Neuronal stem cell (in vitro differentiated cells): ENCODE measurements around the gene OS9.
"Not testable (repeated sequence)": the region's sequence is repeated elsewhere in the genome, so short reads cannot be mapped to it uniquely, and the experiment has no call there.

Experiments
- DNase-seq: peaks from one replicate; pipeline ENCODE4 v3.0.0-alpha.2; 2013; ENCODE audit warnings: low spot score
- H2AFZ ChIP-seq: one replicate; pipeline ENCODE4 v1.6.1; 2013; ENCODE audit warnings: mild to moderate bottlenecking, low read length, inconsistent platforms
- H2AK5ac ChIP-seq: 2 replicates; pipeline ENCODE4 v1.6.1; 2013; ENCODE audit warnings: low read depth, mild to moderate bottlenecking, inconsistent platforms, low read length, moderate library complexity, mixed read lengths
- H2BK120ac ChIP-seq: 2 replicates; pipeline ENCODE4 v1.6.1; 2013; ENCODE audit warnings: low read depth, mild to moderate bottlenecking, inconsistent platforms, low read length, moderate library complexity, mixed read lengths
- H2BK12ac ChIP-seq: one replicate; pipeline ENCODE4 v1.6.1; 2013; ENCODE audit warnings: low read length, inconsistent platforms
- H2BK15ac ChIP-seq: 2 replicates; pipeline ENCODE4 v1.6.1; 2013; ENCODE audit warnings: mild to moderate bottlenecking, low read length, inconsistent platforms, mixed read lengths
- H2BK5ac ChIP-seq: one replicate; pipeline ENCODE4 v1.6.1; 2013; ENCODE audit warnings: inconsistent platforms, mild to moderate bottlenecking, low read length, moderate library complexity
- H3K14ac ChIP-seq: one replicate; pipeline ENCODE4 v1.6.1; 2013; ENCODE audit warnings: low read length, inconsistent platforms
- H3K18ac ChIP-seq: 2 replicates; pipeline ENCODE4 v1.6.1; 2013; ENCODE audit warnings: low read length, inconsistent platforms
- H3K23ac ChIP-seq: 2 replicates; pipeline ENCODE4 v1.6.1; 2013; ENCODE audit warnings: low read depth, mild to moderate bottlenecking, mixed read lengths, low read length, inconsistent platforms; ENCODE audit not compliant: poor library complexity
- H3K27ac ChIP-seq: replicated peaks from 3 replicates; pipeline ENCODE4 v1.5.1; 2013; ENCODE audit warnings: low read length, inconsistent platforms
- H3K27me3 ChIP-seq, 3 experiments: 2 replicates each; pipeline ENCODE4 v1.6.1; 2013; ENCODE audit warnings: low read length in 3 of 3, mild to moderate bottlenecking in 2 of 3, inconsistent platforms in 1 of 3, low read depth in 1 of 3, mixed read lengths in 1 of 3, moderate library complexity in 1 of 3; ENCODE audit not compliant: control insufficient read depth in 3 of 3, insufficient read depth in 3 of 3
- H3K36me3 ChIP-seq, 2 donors: replicated peaks in 1 of 2; 2 replicates each; pipeline ENCODE4 v1.6.1; 2013; ENCODE audit warnings: low read length in 2 of 2; ENCODE audit not compliant: control insufficient read depth in 2 of 2, insufficient read depth in 2 of 2
- H3K4ac ChIP-seq: 2 replicates; pipeline ENCODE4 v1.6.1; 2013; ENCODE audit warnings: inconsistent platforms, mild to moderate bottlenecking, low read length, moderate library complexity
- H3K4me1 ChIP-seq, 2 donors: 1 replicate in 1 of 2; 2 replicates in 1 of 2; pipeline ENCODE4 v1.6.1; 2013; ENCODE audit warnings: low read length in 2 of 2, low read depth in 1 of 2; ENCODE audit not compliant: control insufficient read depth in 2 of 2, insufficient read depth in 1 of 2
- H3K4me2 ChIP-seq: one replicate; pipeline ENCODE4 v1.6.1; 2013; ENCODE audit warnings: mild to moderate bottlenecking, low read length, inconsistent platforms; ENCODE audit not compliant: insufficient read depth, poor library complexity, severe bottlenecking
- H3K4me3 ChIP-seq, 2 donors: 2 replicates each; pipeline ENCODE4 v1.5.1; 2013; ENCODE audit warnings: low read length in 2 of 2, mild to moderate bottlenecking in 2 of 2, inconsistent platforms in 1 of 2, moderate library complexity in 1 of 2
- H3K79me1 ChIP-seq: one replicate; pipeline ENCODE4 v1.6.1; 2013; ENCODE audit warnings: low read depth, mild to moderate bottlenecking, inconsistent platforms, low read length, moderate library complexity
- H3K9ac ChIP-seq: one replicate; pipeline ENCODE4 v1.6.1; 2013; ENCODE audit warnings: mild to moderate bottlenecking, low read depth, low read length, inconsistent platforms; ENCODE audit not compliant: poor library complexity
- H3K9me3 ChIP-seq, 2 donors: replicated peaks in 1 of 2; 2 replicates each; pipeline versions ENCODE3 to v1.6.1; 2013; ENCODE audit warnings: low read length in 2 of 2, mild to moderate bottlenecking in 2 of 2, inconsistent platforms in 1 of 2, low read depth in 1 of 2, mixed read lengths in 1 of 2, moderate library complexity in 1 of 2; ENCODE audit not compliant: control insufficient read depth in 2 of 2, insufficient read depth in 1 of 2
- H4K8ac ChIP-seq: one replicate; pipeline ENCODE4 v1.6.1; 2013; ENCODE audit warnings: low read depth, mild to moderate bottlenecking, inconsistent platforms, low read length, moderate library complexity
- H4K91ac ChIP-seq: one replicate; pipeline ENCODE4 v1.6.1; 2013; ENCODE audit warnings: low read length, low read depth, mild to moderate bottlenecking, inconsistent platforms; ENCODE audit not compliant: poor library complexity
- WGBS, 2 donors: extraction: QIAGEN DNeasy Blood & Tissue Kit; methylation state at CpG; one replicate each; pipeline ENCODE4 v1.1.7; 2013; ENCODE audit warnings: missing lambda C conversion rate in 2 of 2, mixed read lengths in 1 of 2; ENCODE audit not compliant: insufficient read length in 2 of 2, insufficient replicate concordance in 1 of 2; ENCODE audit errors: extremely low coverage in 2 of 2; 5-methylcytosine and 5-hydroxymethylcytosine counted together

OS9 gene

DNA sequence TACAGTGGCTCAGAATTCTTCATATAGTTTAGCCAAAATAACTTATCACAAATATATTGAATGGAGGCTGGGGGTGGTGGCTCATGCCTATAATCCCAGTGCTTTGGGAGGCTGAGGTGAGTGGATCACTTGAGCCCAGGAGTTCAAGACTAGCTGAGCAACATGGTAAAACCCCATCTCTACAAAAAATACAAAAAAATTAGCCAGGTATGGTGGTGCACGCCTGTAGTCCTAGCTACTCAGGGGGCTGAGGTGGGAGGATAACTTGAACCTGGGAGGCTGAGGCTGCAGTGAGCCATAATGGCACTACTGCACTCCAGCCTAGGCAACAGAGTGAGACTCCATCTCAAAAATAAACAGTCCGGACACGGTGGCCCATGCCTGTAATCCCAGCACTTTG, 22.1 kb upstream of the OS9 start:
- H3K4ac ChIP-seq, H2BK5ac ChIP-seq, H3K4me1 ChIP-seq, DNase-seq, H2AFZ ChIP-seq, H3K18ac ChIP-seq, H3K9me3 ChIP-seq, H3K4me2 ChIP-seq, H2BK120ac ChIP-seq, H3K14ac ChIP-seq, H3K23ac ChIP-seq, H4K91ac ChIP-seq, H2BK12ac ChIP-seq, H2AK5ac ChIP-seq, H3K27me3 ChIP-seq, H3K36me3 ChIP-seq, H4K8ac ChIP-seq, H3K27ac ChIP-seq, H3K79me1 ChIP-seq, H3K4me3 ChIP-seq, H3K9ac ChIP-seq, H2BK15ac ChIP-seq: not testable (repeated sequence)
- WGBS, 2 donors = no CpG with 5 or more reads among the region's 3 CpGs

DNA sequence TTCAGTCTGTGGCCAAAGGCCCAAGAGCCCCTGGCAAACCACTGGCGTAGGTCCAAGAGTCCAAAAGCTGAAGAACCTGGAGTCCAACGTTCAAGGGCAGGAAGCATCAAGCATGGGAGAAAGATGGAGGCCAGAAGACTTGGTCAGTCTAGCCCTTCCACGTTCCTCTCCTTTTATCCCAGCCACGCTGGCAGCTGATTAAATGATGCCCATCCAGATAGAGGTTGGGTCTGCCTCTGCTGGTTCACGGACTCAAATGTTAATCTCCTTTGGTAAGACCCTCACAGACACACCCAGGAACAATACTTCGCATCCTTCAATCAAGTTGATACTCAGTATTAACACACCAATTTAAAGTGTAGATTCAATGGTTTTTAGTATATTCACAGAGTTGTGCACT, 21.1 kb upstream of the OS9 start:
- H3K4ac ChIP-seq = no peak overlapping the region
- H2BK15ac ChIP-seq = no peak overlapping the region
- H3K36me3 ChIP-seq = no peaks in the 10 kb centered on the region
- no CpG with 5 or more reads among the region's 6 CpGs for WGBS, 2 donors
- H3K4me2 ChIP-seq = no peak overlapping the region
- H2BK120ac ChIP-seq = no peak overlapping the region
- H3K9me3 ChIP-seq = peaks cover 0 to 4% of the 10 kb centered on the region in 2 donors
- no peaks in the 10 kb centered on the region for H3K4me1 ChIP-seq
- no peaks in the 10 kb centered on the region for H3K27me3 ChIP-seq
- no peaks in the 10 kb centered on the region for H3K79me1 ChIP-seq
- H4K91ac ChIP-seq = no peak overlapping the region
- no peak overlapping the region for H3K14ac ChIP-seq
- no peak overlapping the region for H2AFZ ChIP-seq
- H4K8ac ChIP-seq = no peak overlapping the region
- no peak overlapping the region for H3K4me3 ChIP-seq
- no peak overlapping the region for H3K27ac ChIP-seq
- H3K9ac ChIP-seq = no peak overlapping the region
- no peak overlapping the region for H2BK5ac ChIP-seq
- no peak overlapping the region for H2AK5ac ChIP-seq
- no peak for DNase-seq
- no peak overlapping the region for H3K23ac ChIP-seq
- no peak overlapping the region for H2BK12ac ChIP-seq
- H3K18ac ChIP-seq = no peak overlapping the region

DNA sequence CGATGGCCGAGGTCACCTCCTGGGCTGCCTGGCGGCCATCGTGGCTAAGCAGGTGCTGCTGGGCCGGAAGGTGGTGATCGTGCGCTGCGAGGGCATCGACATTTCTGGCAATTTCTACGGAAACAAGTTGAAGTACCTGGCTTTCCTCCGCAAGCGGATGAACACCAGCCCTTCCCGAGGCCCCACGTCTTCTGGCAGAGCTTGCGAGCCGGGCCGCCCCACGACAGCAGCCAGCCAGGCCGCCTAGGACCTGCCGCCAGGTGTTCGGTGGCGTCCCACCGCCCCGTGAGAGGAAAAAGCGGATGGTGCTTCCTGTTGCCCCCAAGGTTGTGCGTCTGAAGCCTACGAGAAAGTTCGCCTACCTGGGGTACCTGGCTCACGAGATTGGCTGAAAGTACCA, 19.2 kb upstream of the OS9 start:
- H3K4me2 ChIP-seq = no peak overlapping the region
- DNase-seq = no peak
- no peak overlapping the region for H2BK12ac ChIP-seq
- no peak overlapping the region for H2AFZ ChIP-seq
- peak overlapping the region; percentile 86 for H4K8ac ChIP-seq
- no peak overlapping the region for H3K23ac ChIP-seq
- H3K36me3 ChIP-seq = no peaks in the 10 kb centered on the region
- H4K91ac ChIP-seq = no peak overlapping the region
- H2BK5ac ChIP-seq = no peak overlapping the region
- no peak overlapping the region for H3K14ac ChIP-seq
- no CpG with 5 or more reads among the region's 29 CpGs for WGBS, 2 donors
- no peak overlapping the region for H3K4ac ChIP-seq
- no peak overlapping the region for H3K18ac ChIP-seq
- no peaks in the 10 kb centered on the region for H3K4me1 ChIP-seq
- no peak overlapping the region for H2BK120ac ChIP-seq
- no peak overlapping the region for H2AK5ac ChIP-seq
- H3K4me3 ChIP-seq = no peak overlapping the region
- H3K27me3 ChIP-seq = no peaks in the 10 kb centered on the region
- no peak overlapping the region for H3K27ac ChIP-seq
- peaks cover 0 to 2% of the 10 kb centered on the region in 2 donors for H3K9me3 ChIP-seq
- H3K9ac ChIP-seq = no peak overlapping the region
- no peak overlapping the region for H2BK15ac ChIP-seq
- H3K79me1 ChIP-seq = no peaks in the 10 kb centered on the region

DNA sequence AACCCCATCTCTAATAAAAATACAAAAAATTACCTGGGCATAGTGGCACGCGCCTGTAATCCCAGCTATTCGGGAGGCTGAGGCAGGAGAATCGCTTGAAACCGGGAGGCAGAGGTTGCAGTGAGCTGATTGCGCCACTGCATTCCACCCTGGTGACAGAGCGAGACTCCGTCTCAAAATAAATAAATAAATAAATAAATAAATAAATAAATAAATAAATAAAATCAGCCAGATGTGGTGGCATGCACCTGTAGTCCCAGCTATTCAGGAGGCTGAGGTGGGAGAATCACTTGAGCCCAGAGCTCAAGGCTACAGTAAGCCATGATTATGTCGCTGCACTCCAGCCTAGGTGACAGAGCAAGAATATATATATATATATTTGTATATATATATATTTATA, 16.0 kb upstream of the OS9 start:
- H3K79me1 ChIP-seq, H3K4ac ChIP-seq, H3K4me3 ChIP-seq, H3K9me3 ChIP-seq, H2BK15ac ChIP-seq, H4K91ac ChIP-seq, H3K4me1 ChIP-seq, H3K14ac ChIP-seq, H3K36me3 ChIP-seq, H3K4me2 ChIP-seq, H2AFZ ChIP-seq, H3K9ac ChIP-seq, H3K27ac ChIP-seq, H2BK12ac ChIP-seq, H2BK5ac ChIP-seq, H3K23ac ChIP-seq, DNase-seq, H4K8ac ChIP-seq, H2BK120ac ChIP-seq, H3K27me3 ChIP-seq, H2AK5ac ChIP-seq, H3K18ac ChIP-seq: not testable (repeated sequence)
- WGBS, 2 donors = no CpG with 5 or more reads among the region's 9 CpGs
